T-helper 2 cell treated with Interferon-gamma antibody and Interleukin-4, amounts not matched to agents 5 μg/mL and 100 μg/mL, for 36 hours (primary cell): ENCODE measurements around the gene C19orf12.
"Not testable (repeated sequence)": the region's sequence is repeated elsewhere in the genome, so short reads cannot be mapped to it uniquely, and the experiment has no call there.

Experiments
- DNase-seq: peaks from one replicate; pipeline ENCODE4 v3.0.0; 2021; ENCODE audit warnings: low spot score
- H3K27ac Mint-ChIP-seq: one replicate; pipeline ENCODE4 v1.8.0; 2021; ENCODE audit warnings: mild to moderate bottlenecking, mixed read lengths
- H3K27me3 Mint-ChIP-seq: one replicate; pipeline ENCODE4 v1.8.0; 2021; ENCODE audit warnings: low read depth, mixed read lengths
- H3K36me3 Mint-ChIP-seq: one replicate; pipeline ENCODE4 v1.8.0; 2021; ENCODE audit warnings: low read depth, mixed read lengths
- H3K4me1 Mint-ChIP-seq: one replicate; pipeline ENCODE4 v1.8.0; 2021; ENCODE audit warnings: low read depth, mixed read lengths
- H3K4me3 Mint-ChIP-seq: one replicate; pipeline ENCODE4 v1.8.0; 2022; ENCODE audit warnings: mild to moderate bottlenecking, moderate library complexity, mixed read lengths
- H3K9me3 Mint-ChIP-seq: one replicate; pipeline ENCODE4 v1.8.0; 2021; ENCODE audit warnings: mixed read lengths

The C19orf12 gene

GRCh38 chr19:29672319-29672932 lies 42.6 kb downstream of the C19orf12 start:
- Mint-ChIP-seq H3K9me3 (no peaks in the 10 kb centered on the region), H3K27me3 (no peaks in the 10 kb centered on the region), H3K36me3 (peaks cover 72% of the 10 kb centered on the region)

GRCh38 chr19:29671393-29672160 lies 43.5 kb downstream of the C19orf12 start:
- H3K36me3 Mint-ChIP-seq: peaks cover 71% of the 10 kb centered on the region

More at GRCh38 chr19:29672319-29672932, 42.6 kb downstream of the C19orf12 start:
- DNase-seq: no peak
- H3K4me3 Mint-ChIP-seq: peak overlapping the region; percentile 92
- peaks cover 65% of the 10 kb centered on the region for H3K4me1 Mint-ChIP-seq
- peak overlapping the region; percentile 93 for H3K27ac Mint-ChIP-seq

GRCh38 chr19:29671026-29671392 lies 44.1 kb downstream of the C19orf12 start:
- H3K36me3 Mint-ChIP-seq: peaks cover 68% of the 10 kb centered on the region
- peak overlapping the region; percentile 92 for H3K4me3 Mint-ChIP-seq
- H3K9me3 Mint-ChIP-seq, DNase-seq, H3K27me3 Mint-ChIP-seq: not testable (repeated sequence)
- H3K4me1 Mint-ChIP-seq: peaks cover 62% of the 10 kb centered on the region
- H3K27ac Mint-ChIP-seq: peak overlapping the region; percentile 93

More at GRCh38 chr19:29671393-29672160, 43.5 kb downstream of the C19orf12 start:
- H3K4me1 Mint-ChIP-seq: peaks cover 66% of the 10 kb centered on the region
- no peaks in the 10 kb centered on the region for H3K27me3 Mint-ChIP-seq
- H3K27ac Mint-ChIP-seq: peak overlapping the region; percentile 93
- DNase-seq: peak; percentile 72
- H3K4me3 Mint-ChIP-seq: peak overlapping the region; percentile 92
- H3K9me3 Mint-ChIP-seq: no peaks in the 10 kb centered on the region

GRCh38 chr19:29670255-29670654 lies 44.8 kb downstream of the C19orf12 start:
- Mint-ChIP-seq H3K27me3 (no peaks in the 10 kb centered on the region), H3K9me3 (no peaks in the 10 kb centered on the region), H3K4me3 (peak overlapping the region; percentile 92), H3K27ac (peak overlapping the region; percentile 93), H3K4me1 (peaks cover 61% of the 10 kb centered on the region), H3K36me3 (peaks cover 62% of the 10 kb centered on the region)
- DNase-seq: no peak

- Mint-ChIP-seq H3K4me1 (peaks cover 66% of the 10 kb centered on the region), H3K27ac (peak overlapping the region; percentile 93), H3K36me3 (peaks cover 57% of the 10 kb centered on the region), H3K9me3 (no peaks in the 10 kb centered on the region), H3K27me3 (no peaks in the 10 kb centered on the region), H3K4me3 (peak overlapping the region; percentile 92)
- DNase-seq: no peak
Observed at GRCh38 chr19:29668746-29669609, 46.1 kb downstream of the C19orf12 start.

- H3K4me1 Mint-ChIP-seq: peaks cover 65% of the 10 kb centered on the region
- H3K9me3 Mint-ChIP-seq: no peaks in the 10 kb centered on the region
- DNase-seq: no peak
- H3K27ac Mint-ChIP-seq: peak overlapping the region; percentile 83
- H3K36me3 Mint-ChIP-seq: peaks cover 46% of the 10 kb centered on the region
- no peaks in the 10 kb centered on the region for H3K27me3 Mint-ChIP-seq
- H3K4me3 Mint-ChIP-seq: peak overlapping the region; percentile 92
Observed at GRCh38 chr19:29667901-29668341, 47.1 kb downstream of the C19orf12 start.

- Mint-ChIP-seq H3K9me3 (no peaks in the 10 kb centered on the region), H3K4me3 (peak overlapping the region; percentile 92), H3K27ac (peak overlapping the region; percentile 83), H3K4me1 (peaks cover 65% of the 10 kb centered on the region), H3K27me3 (no peaks in the 10 kb centered on the region), H3K36me3 (peaks cover 41% of the 10 kb centered on the region)
- no peak for DNase-seq
Observed at GRCh38 chr19:29667387-29667783, 47.7 kb downstream of the C19orf12 start.

- Mint-ChIP-seq H3K9me3 (no peaks in the 10 kb centered on the region), H3K4me1 (peaks cover 63% of the 10 kb centered on the region), H3K27ac (peak overlapping the region; percentile 78), H3K36me3 (peaks cover 38% of the 10 kb centered on the region), H3K27me3 (no peaks in the 10 kb centered on the region), H3K4me3 (peak overlapping the region; percentile 92)
- DNase-seq: no peak
Observed at GRCh38 chr19:29666578-29667386, 48.3 kb downstream of the C19orf12 start.

- peak overlapping the region; percentile 68 for H3K27ac Mint-ChIP-seq
- no peaks in the 10 kb centered on the region for H3K27me3 Mint-ChIP-seq
- no peak for DNase-seq
- peak overlapping the region; percentile 92 for H3K4me3 Mint-ChIP-seq
- H3K4me1 Mint-ChIP-seq: peaks cover 60% of the 10 kb centered on the region
- peaks cover 30% of the 10 kb centered on the region for H3K36me3 Mint-ChIP-seq
- no peaks in the 10 kb centered on the region for H3K9me3 Mint-ChIP-seq
Observed at GRCh38 chr19:29665826-29666577, 49.1 kb downstream of the C19orf12 start.

GRCh38 chr19:29665215-29665825 lies 49.7 kb downstream of the C19orf12 start, which contains the start of gene PLEKHF1:
Gene PLEKHF1 (plus strand): TSS chr19:29665461. CDS start chr19:29673840, 8,379 bp downstream.
- Mint-ChIP-seq H3K4me3 (peak within 1 kb of the TSS; percentile 92), H3K9me3 (no peaks in the 10 kb centered on the region), H3K36me3 (peaks cover 26% of the 10 kb centered on the region), H3K27me3 (no peaks in the 10 kb centered on the region), H3K4me1 (peaks cover 60% of the 10 kb centered on the region), H3K27ac (peak within 1 kb of the TSS; percentile 68)
- peak; percentile 94 for DNase-seq

GRCh38 chr19:29664753-29665214 lies 50.3 kb downstream of the C19orf12 start:
- H3K9me3 Mint-ChIP-seq: no peaks in the 10 kb centered on the region
- DNase-seq: no peak
- H3K27ac Mint-ChIP-seq: peak overlapping the region; percentile 63
- peaks cover 56% of the 10 kb centered on the region for H3K4me1 Mint-ChIP-seq
- peak overlapping the region; percentile 71 for H3K4me3 Mint-ChIP-seq
- no peaks in the 10 kb centered on the region for H3K27me3 Mint-ChIP-seq
- peaks cover 21% of the 10 kb centered on the region for H3K36me3 Mint-ChIP-seq
